Measurements from ENCODE around the gene RAB31. TPM values are rescaled to one million over a fixed set of nuclear protein-coding genes. Genes with fewer than 3 reads are reported as not detected.

Gene RAB31
- polyA plus RNA-seq, 4 donors = 27.0 to 39.1 (median 32.4) TPM

DNA sequence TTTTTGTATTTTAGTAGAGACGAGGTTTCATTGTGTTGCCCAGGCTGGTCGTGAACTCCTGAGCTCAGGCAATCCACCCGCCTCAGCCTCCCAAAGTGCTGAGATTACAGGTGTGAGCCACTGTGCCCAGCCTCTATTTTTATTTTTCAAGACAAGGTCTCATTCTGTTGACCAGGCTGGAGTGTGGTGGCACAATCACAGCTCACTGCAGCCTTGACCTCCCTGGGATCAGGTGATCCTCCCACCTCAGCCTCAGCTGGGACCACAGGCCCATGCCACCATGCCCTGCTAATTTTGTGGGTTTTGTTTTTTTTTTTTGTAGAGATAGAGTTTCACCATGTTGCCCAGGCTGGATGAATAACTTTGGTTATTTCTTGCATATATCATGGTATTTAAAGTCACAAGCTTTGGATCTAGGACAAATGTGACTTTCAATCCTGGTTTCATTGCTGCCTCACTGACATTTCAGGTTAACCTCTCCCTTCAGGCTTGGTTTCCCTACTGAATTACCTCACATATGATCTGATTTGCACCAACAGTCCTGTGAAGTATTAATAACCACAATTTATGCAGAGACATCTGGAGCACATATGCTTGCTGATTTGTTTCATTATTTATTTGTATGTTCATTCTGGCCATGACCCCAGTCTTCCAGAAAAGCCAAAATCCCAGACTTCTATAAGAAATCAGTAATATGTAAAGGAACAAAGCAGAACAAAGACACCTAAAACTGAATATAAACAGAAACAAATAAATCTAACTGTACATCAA is 17.5 kb upstream of the RAB31 start:
- DNase-seq (ENCODE audit: low read depth in 4 of 4, low spot score in 3 of 4) = no peak

GRCh38 chr18:9691235-9691634 is 16.9 kb upstream of the RAB31 start:
- no peak for DNase-seq (ENCODE audit: low read depth in 4 of 4, low spot score in 3 of 4)

DNA sequence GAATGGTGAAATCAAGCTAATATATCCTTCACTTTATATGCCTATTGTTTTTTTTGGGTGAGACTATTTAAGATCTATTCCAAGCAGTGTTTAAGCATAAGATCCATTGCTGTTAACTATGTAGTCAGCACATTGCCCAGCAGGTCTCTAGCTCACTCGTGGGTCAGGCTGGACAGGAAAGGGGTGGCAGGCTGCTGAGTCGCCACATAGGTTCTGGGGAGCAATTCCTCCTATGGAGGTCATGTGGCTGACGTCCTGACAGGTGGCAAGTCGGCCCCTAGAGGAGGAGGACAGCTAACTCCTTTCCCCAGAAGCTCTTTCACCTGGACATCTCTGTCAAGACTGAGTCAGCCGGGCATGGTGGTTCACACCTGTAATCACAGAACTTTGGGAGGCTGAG is 13.9 kb upstream of the RAB31 start:
- DNase-seq (ENCODE audit: low read depth in 4 of 4, low spot score in 3 of 4) = no peak

DNA sequence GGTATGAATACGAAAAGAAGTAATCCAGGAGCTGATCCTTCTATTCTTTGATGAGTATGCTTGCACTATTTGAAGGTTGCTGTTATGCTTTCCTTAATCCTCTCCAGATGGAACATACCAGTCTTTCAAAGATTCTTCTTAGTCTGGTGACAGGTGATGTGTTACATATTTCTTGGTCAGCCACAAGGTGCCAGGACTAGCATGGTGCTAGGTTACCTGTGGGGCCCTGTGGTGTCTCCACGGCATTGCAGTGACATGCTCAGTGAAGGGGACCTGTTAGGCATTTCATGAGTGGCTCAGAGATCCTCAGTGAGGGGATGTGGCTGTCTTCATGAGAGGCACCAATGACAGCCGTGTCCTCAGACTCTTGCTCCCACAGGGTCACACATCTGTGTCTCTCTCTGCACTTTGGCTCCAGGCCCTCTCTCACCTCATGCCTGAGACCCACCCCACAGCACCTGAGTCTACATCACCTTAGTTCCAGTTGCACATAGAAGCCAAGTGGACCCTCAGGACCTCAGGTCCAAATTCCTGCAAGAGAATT is 13.1 kb upstream of the RAB31 start:
- DNase-seq (ENCODE audit: low read depth in 4 of 4, low spot score in 3 of 4) = no peak

DNA sequence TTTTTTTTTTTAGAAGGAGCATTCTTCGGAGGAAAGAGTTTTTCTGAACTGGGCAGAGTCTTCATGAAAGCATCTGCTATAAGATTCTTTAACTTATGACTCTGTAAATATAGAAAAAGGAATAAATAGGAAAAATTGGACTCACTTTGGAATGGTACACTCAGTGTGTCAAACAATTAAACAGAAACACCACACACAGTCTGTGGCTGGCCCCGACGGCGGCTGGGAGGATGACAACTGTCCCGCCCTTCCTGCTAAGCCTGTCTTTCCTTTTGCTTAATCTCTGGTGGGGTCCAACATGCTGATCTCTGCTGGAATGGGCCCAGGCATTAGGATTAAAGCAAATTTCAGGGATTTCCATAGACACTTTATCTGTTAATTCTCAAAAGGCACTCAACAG is 12.5 kb upstream of the RAB31 start:
- DNase-seq (ENCODE audit: low read depth in 4 of 4, low spot score in 3 of 4) = no peak

- no peak for DNase-seq (ENCODE audit: low read depth in 4 of 4, low spot score in 3 of 4)
These were observed 12.0 kb upstream of the RAB31 start for GRCh38 chr18:9696112-9696511.

DNA sequence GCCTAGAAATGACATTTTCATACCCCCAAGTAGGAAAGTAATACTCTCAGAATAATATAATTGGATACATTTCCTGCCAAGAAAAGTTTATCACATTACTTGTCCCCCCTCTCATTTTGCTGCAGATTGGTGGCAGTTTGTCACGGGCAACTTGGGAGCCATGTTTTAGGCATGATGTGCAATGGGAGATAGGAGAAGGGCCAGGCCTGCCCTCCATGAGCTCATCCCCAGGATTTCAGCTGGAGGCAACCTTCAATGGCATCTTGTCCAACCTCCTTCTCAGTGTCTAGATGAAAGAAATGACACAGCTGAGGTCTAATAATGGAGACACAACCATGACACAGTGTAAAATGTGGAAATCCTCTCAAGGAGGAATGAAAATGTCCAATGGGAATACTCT is 11.4 kb upstream of the RAB31 start:
- DNase-seq (ENCODE audit: low read depth in 4 of 4, low spot score in 3 of 4) = no peak

DNA sequence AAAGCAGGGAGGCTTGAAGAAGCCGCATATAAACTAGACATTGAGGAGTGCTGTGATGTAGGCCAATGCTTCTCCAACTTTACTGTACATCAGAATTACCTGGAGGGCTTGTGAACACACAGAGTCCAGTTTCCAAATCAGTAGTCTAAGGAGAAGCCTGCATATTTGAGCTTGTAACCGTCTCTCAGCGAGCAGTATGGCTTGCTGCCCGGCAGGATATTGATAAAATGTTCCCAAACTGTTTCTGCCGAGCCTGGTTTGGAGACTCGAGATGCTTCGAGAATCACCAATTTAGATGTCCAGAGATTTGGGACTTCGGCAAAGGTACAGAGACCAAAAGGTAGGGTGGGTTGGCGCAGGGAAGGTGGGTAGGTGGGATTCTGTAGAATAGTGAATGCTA is 11.0 kb upstream of the RAB31 start:
- DNase-seq (ENCODE audit: low read depth in 4 of 4, low spot score in 3 of 4) = no peak

- no peak for DNase-seq (ENCODE audit: low read depth in 4 of 4, low spot score in 3 of 4)
These were observed 9.6 kb upstream of the RAB31 start for GRCh38 chr18:9698497-9698896.

DNA sequence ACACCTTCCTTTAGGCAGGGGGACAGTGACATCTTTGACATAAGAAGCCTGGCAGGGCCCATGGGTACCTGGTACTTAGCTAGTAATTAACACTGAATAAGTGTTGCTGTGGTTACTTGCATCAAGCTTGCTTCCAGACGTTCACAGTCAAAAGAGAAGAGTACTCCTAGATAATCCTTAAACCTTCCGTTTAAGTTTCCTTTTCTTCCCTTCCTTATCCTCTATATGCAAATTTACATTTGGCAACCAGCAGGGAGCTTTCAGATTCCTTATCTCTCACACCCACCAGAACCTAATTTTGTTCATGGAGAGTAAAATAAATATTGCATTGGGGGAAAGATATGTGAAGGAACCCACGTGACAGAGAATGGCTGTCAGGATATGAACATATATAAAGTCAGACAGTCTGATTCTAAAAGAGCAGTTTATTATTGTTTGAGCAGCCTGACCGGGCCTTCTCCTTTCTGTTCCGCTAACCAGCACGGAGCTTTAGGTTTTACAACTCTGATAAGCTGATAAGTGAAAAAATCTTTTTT is 7.8 kb upstream of the RAB31 start:
- DNase-seq (ENCODE audit: low read depth in 4 of 4, low spot score in 3 of 4) = no peak

DNA sequence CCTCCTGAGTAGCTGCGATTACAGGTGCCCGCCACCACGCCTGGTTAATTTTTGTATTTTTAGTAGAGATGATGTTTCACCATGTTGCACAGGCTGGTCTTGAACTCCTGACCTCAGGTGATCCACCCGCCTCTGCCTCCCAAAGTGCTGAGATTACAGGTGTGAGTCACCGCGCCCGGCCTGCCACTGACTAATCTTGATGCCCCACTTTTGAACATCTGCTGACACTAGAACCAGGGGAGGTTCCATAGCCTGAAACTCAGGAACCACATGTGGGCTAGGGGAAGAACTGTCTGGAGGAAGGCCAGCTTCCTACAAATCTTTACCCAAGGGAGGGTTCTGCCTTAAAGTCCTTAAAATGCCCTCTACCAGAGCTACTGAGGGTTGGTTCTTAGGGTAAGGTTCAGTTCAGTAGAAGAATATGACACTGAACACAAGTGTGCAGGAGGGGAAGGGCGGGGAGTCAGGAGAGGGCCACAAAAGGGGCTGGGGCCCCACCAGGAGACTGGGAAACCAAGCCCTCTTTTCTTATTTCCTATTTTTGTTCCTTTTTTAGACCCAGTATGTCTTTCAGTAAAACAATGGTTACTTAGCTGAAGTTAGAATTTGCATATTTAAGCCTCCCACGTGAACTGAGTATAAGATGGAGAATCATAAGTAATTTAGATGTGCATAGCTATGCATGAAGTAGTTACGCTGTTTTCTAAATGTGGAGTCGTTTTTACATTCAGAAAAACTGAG is 6.3 kb upstream of the RAB31 start:
- no peak for DNase-seq (ENCODE audit: low read depth in 4 of 4, low spot score in 3 of 4)

GRCh38 chr18:9704233-9705118 is 3.6 kb upstream of the RAB31 start:
- no peak for DNase-seq (ENCODE audit: low read depth in 4 of 4, low spot score in 3 of 4)

- DNase-seq (ENCODE audit: low read depth in 4 of 4, low spot score in 3 of 4) = no peak
These were observed 2.8 kb upstream of the RAB31 start for GRCh38 chr18:9705183-9705829.

- no peak for DNase-seq (ENCODE audit: low read depth in 4 of 4, low spot score in 3 of 4)
These were observed 1.8 kb upstream of the RAB31 start for GRCh38 chr18:9706081-9706935.

DNA sequence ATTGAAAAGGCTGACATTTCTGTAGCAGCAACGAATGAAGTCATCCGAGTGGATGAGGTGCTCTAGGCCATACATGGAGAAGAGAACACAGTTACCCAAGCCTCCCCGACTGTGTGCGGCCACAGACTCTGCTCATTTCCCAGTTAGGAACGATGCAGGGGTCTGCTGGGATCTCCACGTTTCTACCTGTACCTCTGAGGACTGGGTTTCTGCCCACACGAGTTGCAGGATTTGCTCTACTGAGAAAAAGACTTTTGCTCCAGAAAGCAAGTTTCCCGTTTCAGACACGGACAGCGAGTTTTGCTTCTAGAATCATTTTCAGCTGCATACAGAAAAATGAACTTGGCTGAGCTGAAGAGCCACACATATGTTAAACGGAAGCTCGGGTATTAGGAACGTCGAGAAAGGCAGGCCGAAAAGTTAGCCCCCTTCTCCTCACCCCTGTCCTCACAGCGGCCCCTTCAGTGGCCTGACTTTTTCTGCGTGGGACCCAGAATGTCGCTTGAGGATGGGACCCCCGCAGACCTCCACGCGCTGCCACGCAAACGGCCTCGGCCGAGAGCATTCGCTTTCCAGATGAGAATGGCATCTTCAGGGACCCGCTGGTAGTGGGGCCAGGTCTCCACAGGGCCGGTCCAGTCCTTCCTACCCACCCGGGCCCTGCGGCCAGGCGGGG is 582 bp upstream of the RAB31 start:
- no peak for DNase-seq (ENCODE audit: low read depth in 4 of 4, low spot score in 3 of 4)

DNA sequence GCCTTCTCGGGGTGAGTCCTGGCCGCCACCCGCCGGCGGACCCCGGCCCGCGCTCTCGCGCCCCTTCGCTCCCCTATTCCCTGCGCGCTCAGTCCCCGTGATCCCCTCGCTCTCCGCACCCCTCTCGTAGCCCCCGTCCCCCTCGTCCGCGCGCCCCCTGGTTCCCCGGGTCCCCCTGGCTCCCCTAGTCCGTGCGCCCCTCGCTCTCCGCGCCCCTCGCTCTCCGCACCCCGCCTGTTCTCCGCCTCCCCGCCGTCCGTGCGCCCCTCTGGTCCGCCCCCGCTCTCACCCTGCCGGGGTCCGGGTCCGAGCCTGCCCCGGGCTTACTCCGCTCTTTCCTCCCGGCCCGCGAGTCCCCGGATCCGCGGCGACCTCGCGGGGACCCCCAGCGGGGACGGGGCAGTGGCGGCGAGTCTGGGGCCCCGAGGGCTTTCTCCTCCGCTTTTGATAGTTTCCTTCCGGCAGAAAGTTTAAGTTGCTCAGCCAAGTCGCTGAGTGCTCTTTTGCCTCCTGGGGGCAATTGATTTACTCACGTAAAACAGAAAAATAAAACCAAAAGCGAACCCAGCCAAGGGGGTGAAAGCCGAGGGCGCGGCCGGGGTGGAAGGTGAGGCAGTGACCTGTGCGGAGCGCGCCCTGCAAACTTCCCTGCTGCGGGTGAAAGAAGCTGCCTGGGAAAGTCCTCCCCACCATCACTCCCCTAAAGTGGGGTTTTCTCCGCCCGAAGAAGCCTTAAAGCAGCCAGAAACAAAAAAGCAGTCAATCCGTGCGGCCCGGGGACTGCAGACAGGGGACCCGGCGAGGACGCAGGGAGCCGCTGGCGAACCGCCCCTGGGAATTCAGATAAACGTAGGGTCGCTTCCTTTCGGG is 568 bp downstream of the RAB31 start:
- DNase-seq (ENCODE audit: low read depth in 4 of 4, low spot score in 3 of 4) = no peak

GRCh38 chr18:9709304-9709877 is 1.3 kb downstream of the RAB31 start:
- DNase-seq (ENCODE audit: low read depth in 4 of 4, low spot score in 3 of 4) = no peak
